GM10248 (cell line): ENCODE measurements around the gene DNAJB7.
A peak's percentile ranks its signal among the peaks of the same experiment; 100 is the strongest.

ENCODE experiments used
- CTCF ChIA-PET: fragments of 300-600 bp; sonication (Branson Sonifier 250); formaldehyde crosslinking; extraction: SDS; loops from one replicate; lab custom pipeline; 2021; ENCODE audit warnings: antibody characterized with exemption; lab: Yijun Ruan, JAX
- POLR2A ChIA-PET: fragments of 350-650 bp; sonication (Branson Sonifier 250); formaldehyde crosslinking; extraction: SDS; loops from one replicate; lab custom pipeline; 2020; ENCODE audit warnings: antibody characterized with exemption; lab: Yijun Ruan, JAX
- DNase-seq: peaks from one replicate; pipeline ENCODE4 v3.0.0; 2012; ENCODE audit errors: extremely low spot score
- CTCF ChIP-seq: IDR thresholded peaks from 2 replicates; pipeline ENCODE4 v1.5.1; 2012; ENCODE audit warnings: mild to moderate bottlenecking, low read depth; ENCODE audit errors: extremely low read depth, missing control alignments, control extremely low read depth

The DNAJB7 gene

GRCh38 chr22:40867109-40867508 is 5.2 kb upstream of the DNAJB7 start:
- POLR2A ChIA-PET = interaction anchor here (0.6 kb wide), 1 partner anchor 81 kb away, joined by 5 read pairs; no protein-coding TSS in a partner anchor
- no peak for TF ChIP-seq CTCF
- CTCF ChIA-PET = interaction anchor here (1.0 to 4.2 kb wide), 6 partner anchors 11 to 46 kb away, joined by 3 to 24 read pairs (median 3); partner anchors contain the start of genes ST13 and XPNPEP3
- no peak for DNase-seq

DNA sequence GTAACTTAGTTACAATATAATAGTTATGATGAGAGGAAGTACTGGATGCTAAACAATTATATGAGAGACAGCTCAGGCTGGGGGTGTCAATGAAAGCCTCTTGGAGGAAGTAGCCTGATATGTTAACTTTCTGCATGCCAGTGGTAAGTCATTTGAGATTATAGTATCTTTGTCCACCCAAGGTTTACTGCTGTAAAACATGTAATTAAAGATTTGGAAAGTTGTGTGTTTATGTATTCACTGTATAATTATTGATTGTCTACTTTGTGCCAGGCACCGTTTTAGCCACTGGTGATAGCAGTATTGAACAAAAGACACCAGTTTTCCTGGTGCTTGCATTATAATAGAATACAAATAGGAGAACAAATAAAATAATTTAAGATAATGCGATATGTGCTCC is 624 bp upstream of the DNAJB7 start:
- no peak for DNase-seq
- no peak for TF ChIP-seq CTCF
- CTCF ChIA-PET = interaction anchor here (2.3 kb wide), 1 partner anchor 60 kb away, joined by 5 read pairs; no protein-coding TSS in a partner anchor
- POLR2A ChIA-PET = no interaction called here

GRCh38 chr22:40857309-40857855 is 4.5 kb downstream of the DNAJB7 start:
- ChIA-PET POLR2A (interaction anchor here (0.6 to 1.3 kb wide), 4 partner anchors 43 to 1767 kb away, joined by 3 to 4 read pairs (median 3); partner anchors contain the start of gene TEF), CTCF (interaction anchor here (0.9 to 4.2 kb wide), 9 partner anchors 11 to 380 kb away, joined by 3 to 24 read pairs (median 4); no protein-coding TSS in a partner anchor)
- DNase-seq = no peak
- no peak for TF ChIP-seq CTCF

- ChIA-PET POLR2A (interaction anchor here (0.5 to 1.3 kb wide), 8 partner anchors 42 to 1768 kb away, joined by 3 to 5 read pairs (median 3); partner anchors contain the start of genes CCDC134 and TEF), CTCF (interaction anchor here (0.9 to 4.2 kb wide), 9 partner anchors 11 to 381 kb away, joined by 3 to 24 read pairs (median 4); no protein-coding TSS in a partner anchor)
- peak; percentile 95 for DNase-seq
- peak; percentile 10 for TF ChIP-seq CTCF
These were observed 5.2 kb downstream of the DNAJB7 start, which contains the start of the genes ST13 and XPNPEP3 for GRCh38 chr22:40856513-40857308. ST13 (minus strand) TSS chr22:40856639; CDS start chr22:40856540, 99 bp downstream. XPNPEP3 (plus strand) TSS chr22:40857148; CDS start chr22:40857182, 34 bp downstream.

DNA sequence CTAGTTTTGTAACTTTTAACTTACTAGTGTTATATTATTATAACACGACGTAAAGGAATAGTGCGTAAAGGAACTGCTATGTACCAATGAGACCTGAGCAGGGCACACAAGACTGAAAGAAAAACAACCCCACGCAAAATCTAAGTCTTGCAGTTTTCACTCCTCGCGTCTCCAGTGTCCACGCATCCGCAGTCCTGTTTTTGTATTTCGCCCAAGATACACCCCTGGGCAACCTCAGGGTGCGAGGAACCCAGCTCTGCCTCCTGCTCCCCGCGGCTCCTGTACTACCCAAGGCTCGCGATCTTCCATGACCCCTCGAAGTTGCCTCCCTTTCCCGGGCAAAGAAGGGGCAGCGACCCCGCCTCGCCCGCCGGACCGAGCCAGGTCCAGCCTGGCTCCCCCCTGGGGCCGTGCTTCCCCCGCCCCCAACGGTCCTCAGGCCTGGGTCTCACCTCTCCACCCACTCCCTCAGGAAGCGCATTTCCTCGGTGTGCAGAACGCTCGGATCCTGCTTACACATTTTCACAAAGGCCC is 5.9 kb downstream of the DNAJB7 start:
- no peak for TF ChIP-seq CTCF
- CTCF ChIA-PET = interaction anchor here (1.4 to 4.2 kb wide), 4 partner anchors 12 to 38 kb away, joined by 4 to 24 read pairs (median 6); no protein-coding TSS in a partner anchor
- DNase-seq = peak; percentile 19
- POLR2A ChIA-PET = interaction anchor here (0.5 to 1.3 kb wide), 5 partner anchors 343 to 945 kb away, joined by 3 to 5 read pairs (median 4); partner anchors contain the start of genes CCDC134 and TEF
